A549 (cell line): ENCODE measurements around the gene ZNF804A. TPM values are rescaled to one million over a fixed set of nuclear protein-coding genes. Genes with fewer than 3 reads are reported as not detected.

Experiments
- ATAC-seq, 2 experiments: fragments of 200-7000 bp in 1 of 2; fragments of >200 bp in 1 of 2; cut with Nextera tagmentation in 1 of 2; cut with Tn5 transposase in 1 of 2; 3 replicates each; pipeline versions ENCODE4 v1.8.0 to v1.9.1; 2018 to 2020; ENCODE audit warnings: mild to moderate bottlenecking in 1 of 2, moderate library complexity in 1 of 2
- CTCF ChIA-PET: fragments of 300-600 bp; sonication (Branson Sonifier 250); formaldehyde crosslinking; extraction: SDS; loops from one replicate; lab custom pipeline; 2021; ENCODE audit warnings: antibody characterized with exemption, inconsistent platforms; lab: Yijun Ruan, JAX
- POLR2A ChIA-PET: fragments of 350-600 bp; formaldehyde crosslinking; extraction: SDS; loops from one replicate; lab custom pipeline; 2021; ENCODE audit warnings: antibody characterized with exemption, inconsistent platforms; lab: Yijun Ruan, JAX
- DNase-seq, 2 experiments: peaks; one replicate each; pipeline versions ENCODE4 v3.0.0 to v3.0.0-alpha.2; 2011 to 2016; ENCODE audit warnings: low read depth in 1 of 2, low spot score in 1 of 2
- FAIRE-seq: peaks from 2 replicates; lab custom pipeline; 2011; peaks lifted over from hg19 to GRCh38; lab: Jason Lieb, UNC
- H3K27ac ChIP-seq, 2 experiments: fragments of >200 bp; sonication (Bioruptor Twin); formaldehyde crosslinking; 3 replicates each; pipeline ENCODE4 v1.5.1; 2016 to 2017
- H3K4me1 ChIP-seq: fragments of >200 bp; sonication (Bioruptor Twin); formaldehyde crosslinking; 3 replicates; pipeline ENCODE4 v1.6.1; 2016
- H3K4me2 ChIP-seq: fragments of >200 bp; sonication (Bioruptor Twin); formaldehyde crosslinking; 3 replicates; pipeline ENCODE4 v1.6.1; 2016
- H3K4me3 ChIP-seq: fragments of >200 bp; sonication (Bioruptor Twin); formaldehyde crosslinking; 3 replicates; pipeline ENCODE4 v1.5.1; 2016
- H3K9me3 ChIP-seq: fragments of >200 bp; sonication (Bioruptor Twin); formaldehyde crosslinking; 3 replicates; pipeline ENCODE4 v1.6.1; 2016
- BHLHE40 ChIP-seq: IDR thresholded peaks from 2 replicates; pipeline ENCODE4 v1.6.1; 2012; ENCODE audit warnings: low read depth, low read length, inconsistent platforms
- CBX2 ChIP-seq: fragments of 200-600 bp; sonication (generic); IDR thresholded peaks from 2 replicates; pipeline ENCODE4 v1.6.1; 2016; ENCODE audit warnings: low read depth, mild to moderate bottlenecking, borderline replicate concordance
- CEBPB ChIP-seq, 2 experiments: fragments of >200 bp in 1 of 2; sonication (Bioruptor Twin) in 1 of 2; formaldehyde crosslinking in 1 of 2; IDR thresholded peaks; 2 replicates each; pipeline ENCODE4 v1.6.1; 2012 to 2016
- CTCF ChIP-seq: fragments of >200 bp; sonication (Bioruptor Twin); formaldehyde crosslinking; IDR thresholded peaks from 3 replicates; pipeline ENCODE4 v1.5.1; 2016
- EHF ChIP-seq: fragments of 250-450 bp; sonication (Bioruptor Pico); IDR thresholded peaks from 2 replicates; pipeline ENCODE4 v1.5.0; 2020; ENCODE audit warnings: mild to moderate bottlenecking
- EP300 ChIP-seq, 2 experiments: fragments of >200 bp; sonication (Bioruptor Twin); formaldehyde crosslinking; IDR thresholded peaks; 2 replicates in 1 of 2; 3 replicates in 1 of 2; pipeline ENCODE4 v1.6.1; 2016 to 2017
- ESRRA ChIP-seq: fragments of 150-350 bp; IDR thresholded peaks from 2 replicates; pipeline ENCODE4 v1.6.1; 2014; ENCODE audit warnings: mild to moderate bottlenecking, low read length, borderline replicate concordance
- FOSB ChIP-seq: fragments of 250-450 bp; sonication (Bioruptor Pico); IDR thresholded peaks from 2 replicates; pipeline ENCODE4 v1.5.0; 2020; ENCODE audit warnings: mild to moderate bottlenecking, moderate library complexity
- FOXS1 ChIP-seq: fragments of 250-450 bp; sonication (Bioruptor Pico); IDR thresholded peaks from 2 replicates; pipeline ENCODE4 v1.5.0; 2020; ENCODE audit warnings: mild to moderate bottlenecking, moderate library complexity
- GATA3 ChIP-seq: IDR thresholded peaks from 2 replicates; pipeline ENCODE4 v1.6.1; 2012; ENCODE audit warnings: borderline replicate concordance
- HEYL ChIP-seq: fragments of 250-450 bp; sonication (Bioruptor Pico); IDR thresholded peaks from 2 replicates; pipeline ENCODE4 v1.8.0; 2021; ENCODE audit warnings: mild to moderate bottlenecking, moderate library complexity
- HMGXB4 ChIP-seq: fragments of 250-450 bp; sonication (Bioruptor Pico); IDR thresholded peaks from 2 replicates; pipeline ENCODE4 v1.5.0; 2021; ENCODE audit warnings: mild to moderate bottlenecking, moderate library complexity, borderline replicate concordance
- HOXA7 ChIP-seq: fragments of 250-450 bp; sonication (Bioruptor Pico); IDR thresholded peaks from 2 replicates; pipeline ENCODE4 v1.5.0; 2020; ENCODE audit warnings: mild to moderate bottlenecking, moderate library complexity
- KDM1A ChIP-seq: fragments of 200-600 bp; sonication (generic); IDR thresholded peaks from 2 replicates; pipeline ENCODE4 v1.6.1; 2016; ENCODE audit warnings: low read depth, mild to moderate bottlenecking
- MAFK ChIP-seq: fragments of 450-650 bp; IDR thresholded peaks from 2 replicates; pipeline ENCODE4 v1.6.1; 2014; ENCODE audit not compliant: partially characterized antibody
- NFE2L2 ChIP-seq: fragments of 150-350 bp; conservative IDR thresholded peaks from 2 replicates; pipeline ENCODE4 v1.6.1; 2014; ENCODE audit warnings: low read length
- REST ChIP-seq: fragments of 200-600 bp; sonication (generic); IDR thresholded peaks from 2 replicates; pipeline ENCODE4 v1.6.1; 2016; ENCODE audit warnings: antibody characterized with exemption, mild to moderate bottlenecking, moderate library complexity
- RFX5 ChIP-seq: fragments of 450-650 bp; IDR thresholded peaks from 2 replicates; pipeline ENCODE4 v1.7.1; 2014; ENCODE audit warnings: antibody characterized with exemption, mild to moderate bottlenecking, moderate library complexity
- ZC3H11A ChIP-seq: fragments of 450-650 bp; IDR thresholded peaks from 2 replicates; pipeline ENCODE4 v1.6.1; 2014; ENCODE audit warnings: antibody characterized with exemption, mild to moderate bottlenecking
- ZNF302 ChIP-seq: fragments of 250-450 bp; sonication (Bioruptor Pico); IDR thresholded peaks from 2 replicates; pipeline ENCODE4 v1.9.0; 2021; ENCODE audit warnings: inconsistent platforms, mild to moderate bottlenecking, moderate library complexity
- WGBS: methylation state at CpG from one replicate; pipeline ENCODE4 v1.1.6; 2017; ENCODE audit errors: missing lambda C conversion rate; 5-methylcytosine and 5-hydroxymethylcytosine counted together
- polyA plus RNA-seq, 4 experiments: library from polyadenylated mRNA; depleted of rRNA in 3 of 4; stranded (reverse); fragments of >200 nt; fragmentation: RNase III in 1 of 4; extraction: RNeasy Plus Mini Kit Qiagen cat#74134 plus additional on column Dnase treatment in 1 of 4; gene quantifications; 2 replicates in 3 of 4; 3 replicates in 1 of 4; pipeline ENCODE4 v1.2.3, GENCODE V29; 2011 to 2017

The ZNF804A gene
- polyA plus RNA-seq, 2 of the 4 experiments (the other 2 are of a cell fraction), result not detected

- no peak for TF ChIP-seq CBX2
- TF ChIP-seq BHLHE40, result no peak
- no peak for TF ChIP-seq GATA3
Observed at GRCh38 chr2:184799379-184799778, 201.1 kb downstream of the ZNF804A start (continued).

DNA sequence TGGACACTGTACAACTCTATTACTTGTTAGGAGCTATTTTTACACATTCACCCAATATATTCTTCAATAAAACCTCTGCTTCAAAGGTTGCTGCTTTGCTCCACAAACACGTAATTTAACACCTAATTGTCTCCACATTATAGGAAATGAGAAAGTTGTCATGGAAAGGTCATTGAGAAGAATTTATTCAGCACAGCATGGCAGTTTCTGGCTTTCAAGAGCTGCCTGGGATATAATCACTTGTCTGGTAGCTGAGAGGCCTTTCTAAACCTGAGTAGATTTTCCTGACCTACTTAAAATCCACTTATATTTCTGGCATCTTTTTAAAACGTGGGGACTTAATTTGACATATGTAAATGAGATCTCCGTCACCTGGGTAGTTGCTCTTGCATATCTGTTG is 216.1 kb downstream of the ZNF804A start:
- Histone ChIP-seq H3K9me3 (no peaks in the 10 kb centered on the region), H3K4me2 (no peak overlapping the region), H3K4me3 (no peak overlapping the region), H3K27ac (no peak overlapping the region), H3K4me1 (no peaks in the 10 kb centered on the region)
- POLR2A ChIA-PET, result no interaction called here
- FAIRE-seq, result no peak
- no peak for TF ChIP-seq CTCF
- TF ChIP-seq BHLHE40, result no peak
- no peak for TF ChIP-seq NFE2L2
- no peak for TF ChIP-seq ZNF302 (CRISPR knock-in tag)
- no peak for TF ChIP-seq REST
- TF ChIP-seq ESRRA, result no peak
- TF ChIP-seq RFX5, result no peak
- no peak for TF ChIP-seq FOSB
- no peak for TF ChIP-seq HMGXB4 (CRISPR knock-in tag)
- no peak for TF ChIP-seq ZC3H11A
- TF ChIP-seq MAFK, result no peak
- no peak for TF ChIP-seq FOXS1 (CRISPR knock-in tag)
- no peak for TF ChIP-seq HEYL (CRISPR knock-in tag)
- no peak for TF ChIP-seq EP300 (IDR thresholded peaks at IDR 0.05)
- no peak for DNase-seq
- 18% methylated on average over 3 of the region's 3 CpGs for WGBS
- no peak for ATAC-seq
- CTCF ChIA-PET, result no interaction called here

DNA sequence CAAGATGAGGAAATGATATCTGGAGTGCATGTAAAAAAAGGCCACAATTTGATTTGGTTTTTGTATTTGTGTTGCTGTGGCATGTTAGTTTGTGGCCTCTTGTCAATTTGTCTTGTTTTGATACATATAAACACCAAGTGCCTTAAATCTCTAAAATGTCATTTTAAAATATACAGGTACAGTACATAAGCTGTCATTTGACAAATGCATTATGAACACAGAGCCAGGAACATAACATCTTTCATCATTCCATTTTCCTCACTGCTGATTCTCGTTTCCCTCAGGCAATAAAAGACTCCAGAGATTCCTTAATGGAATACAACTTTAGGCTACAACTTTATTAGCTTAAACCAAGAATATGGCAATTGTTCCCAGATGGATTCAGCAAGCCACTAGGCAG is 217.5 kb downstream of the ZNF804A start:
- no peak for FAIRE-seq
- POLR2A ChIA-PET, result no interaction called here
- Histone ChIP-seq H3K9me3 (no peaks in the 10 kb centered on the region; the same call in 2 of the 3 replicates), H3K27ac (no peak overlapping the region), H3K4me1 (no peaks in the 10 kb centered on the region), H3K4me2 (no peak overlapping the region), H3K4me3 (no peak overlapping the region)
- WGBS, result 4% methylated on average over 1 of the region's 1 CpG
- CTCF ChIA-PET, result no interaction called here
- TF ChIP-seq KDM1A (no peak), HOXA7 (CRISPR knock-in tag) (no peak), EHF (CRISPR knock-in tag) (no peak), CEBPB (IDR thresholded peaks at IDR 0.05) (no peak)
- TF ChIP-seq, all 56 proteins: peak for 0
- no peak for DNase-seq
- ATAC-seq, result no peak
